ENCODE data around the gene RRM2. TPM values are rescaled to one million over a fixed set of nuclear protein-coding genes. Genes with fewer than 3 reads are reported as not detected.

Gene RRM2
- total and polyA plus RNA-seq, 8 donors, result 1.2 to 30.3 (median 12.8) TPM

DNA sequence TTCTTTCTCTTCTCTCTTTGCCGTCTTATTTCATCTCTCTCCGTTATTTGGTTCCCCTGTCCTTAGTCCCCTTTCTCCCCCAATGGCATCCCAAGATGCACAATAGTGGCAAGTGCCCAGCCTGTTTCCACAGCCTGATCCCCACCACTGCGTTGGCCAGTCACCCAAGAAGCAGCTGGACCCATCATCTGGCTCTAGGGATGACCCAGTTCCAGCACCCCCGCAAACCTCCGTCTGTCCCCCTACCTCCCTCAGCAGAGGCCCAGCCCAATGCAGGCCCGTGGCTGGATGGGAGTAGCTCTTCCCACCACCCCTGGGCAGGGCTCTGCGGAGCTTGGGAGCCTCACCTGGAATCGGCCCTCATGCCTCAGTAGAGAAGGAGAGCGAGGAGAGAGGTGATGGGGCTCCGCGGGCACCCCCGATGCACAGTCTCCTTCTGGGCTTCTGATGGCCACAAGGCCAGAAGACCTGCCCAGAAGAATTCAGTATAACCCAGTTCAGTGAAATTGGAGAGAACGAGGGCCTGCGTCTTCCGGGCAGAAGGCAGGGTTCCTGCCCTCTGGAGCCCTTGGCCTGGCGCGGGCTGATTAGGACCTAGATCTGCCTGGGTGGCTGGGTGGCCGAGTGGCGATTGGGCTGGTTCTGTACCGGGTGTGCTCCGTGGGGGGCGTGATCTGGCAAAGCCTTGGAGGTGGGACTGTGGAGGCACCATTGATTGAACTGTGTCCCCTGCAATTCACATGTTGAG is 50.9 kb downstream of the RRM2 start:
- peaks cover 0 to 7% (median 0%) of the 10 kb centered on the region in 4 donors for H3K4me1 ChIP-seq
- no peak for TF ChIP-seq POLR2A (IDR thresholded peaks at IDR 0.05)
- H3K36me3 ChIP-seq, result no peaks in the 10 kb centered on the region
- no peak overlapping the region for H3K4me3 ChIP-seq
- intact Hi-C loops (cut with DNase I; ENCODE audit: low total_unique reads), result no loop called here
- 95 to 97% (median 96%) methylated on average over 19 to 22 of the region's 22 CpGs for WGBS, 5 donors
- H3K9me3 ChIP-seq, result no peaks in the 10 kb centered on the region
- no peak overlapping the region for H3K27ac ChIP-seq
- no peaks in the 10 kb centered on the region for H3K27me3 ChIP-seq
- DNase-seq, result no peak

DNA sequence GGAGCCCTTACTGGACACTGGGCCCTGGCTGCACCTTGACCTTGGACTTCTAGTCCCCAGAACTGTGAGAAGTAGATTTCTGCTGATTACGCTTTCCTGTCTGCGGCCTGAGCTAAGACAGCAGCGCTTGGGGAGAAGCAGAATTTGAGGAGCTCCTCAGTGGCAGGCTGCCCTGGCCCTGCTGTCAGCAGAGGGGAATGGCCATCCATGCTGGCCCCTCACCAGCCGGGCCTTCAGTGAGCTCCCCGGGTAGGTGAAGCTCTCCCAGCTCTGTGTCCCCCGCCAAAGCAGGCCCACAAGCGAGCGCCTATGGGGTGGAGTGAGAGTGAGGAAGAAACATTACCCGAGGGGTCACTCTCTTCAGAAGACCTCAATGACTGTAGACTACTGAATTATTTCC is 51.6 kb downstream of the RRM2 start:
- no peaks in the 10 kb centered on the region for H3K36me3 ChIP-seq
- intact Hi-C loops (cut with DNase I; ENCODE audit: low total_unique reads), result no loop called here
- DNase-seq, result no peak
- 87 to 93% (median 89%) methylated on average over 8 to 9 of the region's 9 CpGs for WGBS, 5 donors
- H3K4me3 ChIP-seq, result no peak overlapping the region
- H3K4me1 ChIP-seq, result peaks cover 0 to 7% (median 0%) of the 10 kb centered on the region in 4 donors
- no peak overlapping the region for H3K27ac ChIP-seq
- no peaks in the 10 kb centered on the region for H3K27me3 ChIP-seq
- H3K9me3 ChIP-seq, result no peaks in the 10 kb centered on the region
- TF ChIP-seq, protein P1, sequence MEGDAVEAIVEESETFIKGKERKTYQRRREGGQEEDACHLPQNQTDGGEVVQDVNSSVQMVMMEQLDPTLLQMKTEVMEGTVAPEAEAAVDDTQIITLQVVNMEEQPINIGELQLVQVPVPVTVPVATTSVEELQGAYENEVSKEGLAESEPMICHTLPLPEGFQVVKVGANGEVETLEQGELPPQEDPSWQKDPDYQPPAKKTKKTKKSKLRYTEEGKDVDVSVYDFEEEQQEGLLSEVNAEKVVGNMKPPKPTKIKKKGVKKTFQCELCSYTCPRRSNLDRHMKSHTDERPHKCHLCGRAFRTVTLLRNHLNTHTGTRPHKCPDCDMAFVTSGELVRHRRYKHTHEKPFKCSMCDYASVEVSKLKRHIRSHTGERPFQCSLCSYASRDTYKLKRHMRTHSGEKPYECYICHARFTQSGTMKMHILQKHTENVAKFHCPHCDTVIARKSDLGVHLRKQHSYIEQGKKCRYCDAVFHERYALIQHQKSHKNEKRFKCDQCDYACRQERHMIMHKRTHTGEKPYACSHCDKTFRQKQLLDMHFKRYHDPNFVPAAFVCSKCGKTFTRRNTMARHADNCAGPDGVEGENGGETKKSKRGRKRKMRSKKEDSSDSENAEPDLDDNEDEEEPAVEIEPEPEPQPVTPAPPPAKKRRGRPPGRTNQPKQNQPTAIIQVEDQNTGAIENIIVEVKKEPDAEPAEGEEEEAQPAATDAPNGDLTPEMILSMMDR (IDR thresholded peaks at IDR 0.05), result no peak
- TF ChIP-seq POLR2AphosphoS5 (IDR thresholded peaks at IDR 0.05), result no peak
- TF ChIP-seq POLR2A (IDR thresholded peaks at IDR 0.05), result no peak
- TF ChIP-seq EP300 (IDR thresholded peaks at IDR 0.05), result no peak

DNA sequence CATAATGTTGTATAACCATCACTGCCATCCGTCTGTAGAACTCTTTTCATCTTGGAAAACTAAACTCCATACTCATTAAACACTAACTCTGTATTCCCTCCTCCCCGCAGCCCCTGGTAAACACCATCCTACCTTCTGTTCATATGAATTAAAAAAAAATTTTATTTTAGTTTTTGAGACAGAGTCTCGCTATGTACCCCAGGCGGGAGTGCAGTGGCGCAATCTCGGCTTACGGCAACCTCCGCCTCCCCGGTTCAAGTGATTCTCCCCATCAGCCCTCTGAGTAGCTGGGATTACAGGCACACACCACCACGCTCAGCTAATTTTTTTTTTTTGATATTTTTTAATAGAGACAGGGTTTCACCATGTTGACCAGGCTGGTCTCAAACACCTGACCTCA is 52.9 kb downstream of the RRM2 start:
- H3K27ac ChIP-seq, result no peak overlapping the region
- TF ChIP-seq, protein P1 (IDR thresholded peaks at IDR 0.05), result no peak
- TF ChIP-seq POLR2AphosphoS5 (IDR thresholded peaks at IDR 0.05) (no peak), POLR2A (IDR thresholded peaks at IDR 0.05) (no peak), EP300 (IDR thresholded peaks at IDR 0.05) (no peak)
- H3K4me1 ChIP-seq, result peaks cover 0 to 3% (median 0%) of the 10 kb centered on the region in 4 donors
- intact Hi-C loops (cut with DNase I; ENCODE audit: low total_unique reads), result no loop called here
- H3K36me3 ChIP-seq, result no peaks in the 10 kb centered on the region
- H3K27me3 ChIP-seq, result no peaks in the 10 kb centered on the region
- WGBS, 5 donors, result 91 to 99% (median 98%) methylated on average over 10 of the region's 10 CpGs
- H3K9me3 ChIP-seq, result no peaks in the 10 kb centered on the region
- DNase-seq, result no peak
- H3K4me3 ChIP-seq, result no peak overlapping the region

DNA sequence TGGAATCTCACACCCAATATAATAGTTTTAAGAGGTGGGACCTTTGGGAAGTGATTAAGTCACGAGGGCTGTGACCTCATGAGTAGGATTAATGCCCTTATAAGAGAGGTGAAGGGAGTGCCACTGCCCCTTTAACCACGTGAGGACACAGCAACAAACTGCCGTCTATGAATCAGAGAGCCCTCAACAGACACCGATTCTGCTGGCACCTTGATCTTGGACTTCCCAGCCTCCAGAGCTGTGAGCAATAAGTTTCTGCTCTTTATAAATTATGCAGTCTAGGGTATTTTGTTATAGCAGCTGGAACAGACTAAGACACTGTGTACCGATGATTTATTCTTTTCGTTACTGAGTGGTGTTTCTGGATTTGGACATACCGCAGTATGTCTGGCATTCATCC is 56.2 kb downstream of the RRM2 start:
- Histone ChIP-seq H3K27me3 (no peaks in the 10 kb centered on the region), H3K36me3 (no peaks in the 10 kb centered on the region), H3K4me3 (no peak overlapping the region), H3K27ac (no peak overlapping the region), H3K9me3 (no peaks in the 10 kb centered on the region), H3K4me1 (no peaks in the 10 kb centered on the region)
- intact Hi-C loops (cut with DNase I; ENCODE audit: low total_unique reads), result no loop called here
- TF ChIP-seq POLR2AphosphoS5 (IDR thresholded peaks at IDR 0.05) (no peak), POLR2A (IDR thresholded peaks at IDR 0.05) (no peak), EP300 (IDR thresholded peaks at IDR 0.05) (no peak)
- TF ChIP-seq, protein P1 (IDR thresholded peaks at IDR 0.05), result no peak
- 92 to 98% (median 97%) methylated on average over 7 of the region's 7 CpGs for WGBS, 5 donors
- DNase-seq, result no peak

DNA sequence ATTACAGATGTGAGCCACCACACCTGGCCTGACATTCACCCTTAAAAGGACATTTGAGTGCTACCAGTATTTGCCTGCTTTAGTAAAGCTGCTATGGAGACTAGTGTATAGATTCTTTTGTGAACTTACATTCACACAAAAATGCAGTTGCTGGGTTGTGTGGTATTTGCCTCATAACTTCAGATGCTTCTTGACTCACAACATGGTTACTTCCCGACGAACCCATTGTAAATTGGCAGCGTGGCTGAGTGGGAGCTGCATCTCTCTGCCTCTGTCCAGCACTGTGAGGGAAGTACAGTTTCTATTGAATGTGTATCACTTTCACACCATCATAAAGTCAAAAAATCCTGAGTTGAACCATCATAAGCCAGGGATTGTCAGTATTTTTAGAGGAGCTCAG is 56.9 kb downstream of the RRM2 start:
- no peak overlapping the region for H3K27ac ChIP-seq
- H3K36me3 ChIP-seq, result no peaks in the 10 kb centered on the region
- H3K27me3 ChIP-seq, result no peaks in the 10 kb centered on the region
- WGBS, 5 donors, result 88 to 97% (median 94%) methylated on average over 3 of the region's 3 CpGs
- peaks cover 0 to under 1% (median 0%) of the 10 kb centered on the region in 4 donors for H3K4me1 ChIP-seq
- no peak overlapping the region for H3K4me3 ChIP-seq
- TF ChIP-seq POLR2AphosphoS5 (IDR thresholded peaks at IDR 0.05) (no peak), EP300 (IDR thresholded peaks at IDR 0.05) (no peak), POLR2A (IDR thresholded peaks at IDR 0.05) (no peak)
- TF ChIP-seq, protein P1 (IDR thresholded peaks at IDR 0.05), result no peak
- H3K9me3 ChIP-seq, result no peaks in the 10 kb centered on the region
- intact Hi-C loops (cut with DNase I; ENCODE audit: low total_unique reads), result no loop called here
- DNase-seq, result no peak

Measured in stomach (tissue), 9 donors.